Activated naive CD8-positive, alpha-beta T cell treated with anti-CD3 and anti-CD28 coated beads for 36 hours (primary cell): ENCODE results near the gene KRTAP10-12. TPM values are rescaled to one million over a fixed set of nuclear protein-coding genes. Genes with fewer than 3 reads are reported as not detected.

ENCODE experiments used
- DNase-seq: peaks from one replicate; pipeline ENCODE4 v3.0.0; 2021
- H3K27ac Mint-ChIP-seq: one replicate; pipeline ENCODE4 v1.8.0; 2022; ENCODE audit warnings: mild to moderate bottlenecking, moderate library complexity, mixed read lengths
- H3K27me3 Mint-ChIP-seq: one replicate; pipeline ENCODE4 v1.8.0; 2022; ENCODE audit warnings: mild to moderate bottlenecking, mixed read lengths
- H3K36me3 Mint-ChIP-seq: one replicate; pipeline ENCODE4 v1.8.0; 2021; ENCODE audit warnings: mild to moderate bottlenecking, mixed read lengths
- H3K4me1 Mint-ChIP-seq: one replicate; pipeline ENCODE4 v1.8.0; 2021; ENCODE audit warnings: mixed read lengths
- H3K4me3 Mint-ChIP-seq: one replicate; pipeline ENCODE4 v1.8.0; 2022; ENCODE audit warnings: mild to moderate bottlenecking, moderate library complexity, mixed read lengths
- H3K9me3 Mint-ChIP-seq: one replicate; pipeline ENCODE4 v1.8.0; 2022; ENCODE audit warnings: mixed read lengths
- total RNA-seq, 2 experiments: library from RNA; stranded (reverse); gene quantifications; one replicate each; pipeline ENCODE4 v1.2.3, GENCODE V29; 2021

Gene KRTAP10-12
- total RNA-seq, 2 experiments from 2014 or later: not detected

DNA sequence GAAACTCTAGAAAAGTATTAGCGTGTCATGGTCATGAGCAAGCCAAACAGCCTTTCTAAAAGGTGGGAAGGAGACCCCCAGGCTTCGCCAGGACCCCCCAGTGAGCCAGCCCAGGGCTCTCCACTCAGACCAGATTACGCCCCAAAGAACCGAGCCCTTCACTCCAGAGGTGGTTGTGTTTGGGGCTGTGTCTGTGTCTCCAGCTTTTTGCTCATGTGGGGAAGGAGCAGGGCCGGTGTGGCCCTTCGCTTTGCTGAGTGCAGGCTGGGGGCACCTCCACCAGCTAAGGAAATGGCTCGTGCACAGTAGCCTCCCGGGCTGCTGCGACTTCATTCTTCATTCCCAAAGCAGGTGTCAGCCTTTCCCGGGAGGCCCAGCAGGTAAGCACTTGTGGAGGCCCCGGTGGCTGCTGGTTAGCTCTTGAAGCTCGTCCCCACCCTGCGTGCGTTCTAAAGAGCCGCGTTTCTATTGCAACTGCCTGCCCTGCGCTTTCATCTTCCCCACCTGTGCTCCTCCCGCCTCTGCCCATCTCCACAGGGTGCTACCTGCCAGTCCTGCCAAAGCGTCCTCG lies 13.9 kb downstream of the KRTAP10-12 start:
- no peak for DNase-seq

DNA sequence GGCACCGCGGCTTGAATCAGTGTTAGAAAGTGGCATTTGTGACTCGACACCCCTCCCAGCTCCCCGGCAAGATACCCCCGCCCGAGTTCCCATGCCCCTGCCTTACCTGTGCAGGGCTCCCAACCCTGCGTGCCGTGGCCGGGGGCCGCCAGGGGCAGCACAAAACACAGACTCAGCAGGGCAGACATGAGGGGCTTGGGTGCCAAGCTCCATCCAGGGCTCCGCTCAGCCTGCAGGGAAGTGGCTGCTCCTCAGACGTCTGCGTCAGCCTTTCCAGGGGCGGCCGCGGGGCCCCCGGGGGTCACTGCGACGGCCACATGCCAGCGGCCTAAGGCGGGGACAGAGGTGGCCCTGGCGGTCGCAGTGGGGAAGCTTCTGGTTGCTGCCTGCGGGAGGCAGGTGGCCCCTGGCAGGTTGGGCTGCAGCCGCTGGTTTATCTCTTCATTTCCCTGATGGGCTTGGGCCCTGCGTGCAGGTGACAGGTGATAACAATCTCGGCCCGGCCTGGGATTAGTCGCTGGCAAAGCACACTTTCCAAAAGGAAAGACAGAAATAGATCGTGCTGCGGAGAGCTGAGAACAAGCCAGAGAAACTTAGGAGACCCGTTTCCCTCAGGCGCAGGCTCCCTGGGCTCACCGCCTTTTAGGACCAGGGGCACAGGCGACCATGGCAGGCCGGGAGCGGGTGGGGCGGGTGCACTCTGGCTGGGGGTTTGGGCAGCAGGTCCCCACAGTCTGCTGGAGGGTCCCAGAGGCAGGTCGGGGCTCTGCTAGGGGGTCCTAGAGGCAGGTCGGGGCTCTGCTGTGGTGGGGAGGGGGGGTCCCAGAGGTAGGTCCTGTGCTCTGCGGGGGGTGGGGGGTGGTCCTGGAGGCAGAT lies 14.6 kb downstream of the KRTAP10-12 start, which contains the start of gene TSPEAR:
Gene TSPEAR, minus strand, starts transcription at position 246 of the 876 bp plus-strand sequence. Its CDS starts 58 bp downstream, at position 188.
- peak within 1 kb of the TSS; percentile 10 for H3K4me3 Mint-ChIP-seq
- H3K27ac Mint-ChIP-seq: no peak within 1 kb of the TSS
- no peaks in the 10 kb centered on the region for H3K36me3 Mint-ChIP-seq
- peaks cover 26% of the 10 kb centered on the region for H3K4me1 Mint-ChIP-seq
- H3K27me3 Mint-ChIP-seq: peaks cover 82% of the 10 kb centered on the region
- DNase-seq: no peak
- peaks cover 6% of the 10 kb centered on the region for H3K9me3 Mint-ChIP-seq

More for the DNA sequence above, 13.9 kb downstream of the KRTAP10-12 start:
- peaks cover 8% of the 10 kb centered on the region for H3K9me3 Mint-ChIP-seq
- no peak overlapping the region for H3K27ac Mint-ChIP-seq
- peaks cover 90% of the 10 kb centered on the region for H3K27me3 Mint-ChIP-seq
- peak overlapping the region; percentile 10 for H3K4me3 Mint-ChIP-seq
- peaks cover 6% of the 10 kb centered on the region for H3K36me3 Mint-ChIP-seq
- H3K4me1 Mint-ChIP-seq: peaks cover 26% of the 10 kb centered on the region

DNA sequence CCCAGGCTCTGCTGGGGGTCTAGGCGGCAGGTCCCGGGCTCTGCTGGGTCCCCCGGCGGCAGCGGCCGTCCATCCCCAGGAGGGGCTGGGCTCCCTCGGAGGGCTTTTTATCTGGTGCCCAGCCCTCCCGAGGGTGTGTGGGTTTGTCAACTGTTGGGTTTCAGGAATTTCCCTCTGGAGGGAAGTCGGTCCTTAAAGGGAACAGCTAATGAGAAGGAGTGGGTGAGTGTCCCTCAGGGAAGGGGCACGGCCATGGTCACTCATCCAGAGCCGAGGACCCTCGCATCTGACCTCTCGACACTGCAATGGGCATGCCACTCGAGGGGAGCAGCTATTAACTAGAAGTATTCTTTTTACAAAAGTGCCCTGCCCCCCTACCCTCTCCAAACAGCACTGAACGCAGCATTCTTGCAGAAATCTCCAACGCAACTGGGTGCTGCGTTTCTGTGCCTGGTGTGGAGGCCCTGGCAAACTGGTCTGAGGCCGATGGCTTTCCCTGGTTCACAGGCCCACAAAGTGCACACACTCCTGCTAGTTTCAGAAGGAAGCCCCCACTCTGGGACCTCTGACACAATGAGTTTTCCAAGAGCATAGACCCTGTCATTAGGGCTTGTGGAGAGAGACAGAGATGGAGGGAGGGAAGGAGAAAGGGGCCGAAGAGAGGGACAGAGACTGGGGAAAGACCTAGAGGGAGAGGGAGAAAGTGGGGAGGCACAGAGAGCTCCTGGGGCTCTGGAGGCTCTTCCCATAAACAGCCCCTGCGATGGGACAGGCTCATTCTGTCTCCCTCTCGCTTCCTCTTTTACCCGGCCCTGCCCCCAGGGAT lies 15.4 kb downstream of the KRTAP10-12 start:
- no peak for DNase-seq
- H3K27me3 Mint-ChIP-seq: peaks cover 75% of the 10 kb centered on the region
- H3K9me3 Mint-ChIP-seq: peaks cover 6% of the 10 kb centered on the region
- no peak overlapping the region for H3K4me3 Mint-ChIP-seq
- H3K4me1 Mint-ChIP-seq: peaks cover 26% of the 10 kb centered on the region
- H3K27ac Mint-ChIP-seq: no peak overlapping the region
- no peaks in the 10 kb centered on the region for H3K36me3 Mint-ChIP-seq

DNA sequence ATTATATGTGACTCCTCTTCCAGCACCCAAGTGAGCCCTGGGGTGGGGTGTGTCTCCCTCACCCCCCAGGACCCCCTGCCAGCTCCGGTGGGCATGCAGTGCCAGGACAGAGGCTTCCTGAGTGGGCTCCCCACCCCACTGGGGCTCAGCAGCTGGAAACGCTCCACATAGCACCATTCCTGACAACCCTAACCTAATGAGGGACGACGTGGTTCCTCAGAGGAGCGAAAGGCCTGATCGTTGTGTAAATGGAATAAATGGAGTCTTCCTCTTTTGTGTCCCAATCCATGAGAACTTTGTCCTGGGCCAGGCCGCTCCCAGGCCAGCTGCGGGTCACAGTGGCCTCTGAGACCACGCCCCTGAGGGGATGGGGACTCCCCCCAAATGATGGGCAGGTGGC lies 16.2 kb downstream of the KRTAP10-12 start:
- H3K9me3 Mint-ChIP-seq: peaks cover 6% of the 10 kb centered on the region
- H3K27ac Mint-ChIP-seq: no peak overlapping the region
- peaks cover 25% of the 10 kb centered on the region for H3K4me1 Mint-ChIP-seq
- no peak for DNase-seq
- H3K27me3 Mint-ChIP-seq: peaks cover 68% of the 10 kb centered on the region
- H3K36me3 Mint-ChIP-seq: no peaks in the 10 kb centered on the region
- no peak overlapping the region for H3K4me3 Mint-ChIP-seq

DNA sequence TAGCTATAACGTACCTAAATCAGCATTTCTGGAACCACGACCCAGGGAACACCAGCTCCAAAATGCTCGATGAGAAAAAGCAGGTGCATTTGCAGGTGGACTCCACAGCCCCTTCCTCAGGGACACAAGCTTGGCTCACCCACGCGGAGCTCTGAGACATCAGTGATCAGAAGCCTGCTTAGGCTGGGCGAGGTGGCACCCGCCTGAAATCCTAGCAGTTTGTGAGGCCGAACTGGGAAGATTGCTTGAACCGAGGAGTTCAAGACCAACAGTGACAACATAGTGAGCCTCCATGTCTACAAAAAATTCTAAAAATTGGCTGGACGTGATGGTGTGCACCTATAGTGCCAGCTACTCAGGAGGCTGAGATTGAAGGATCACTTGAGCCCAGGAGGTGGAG lies 16.9 kb downstream of the KRTAP10-12 start:
- Mint-ChIP-seq H3K4me1 (peaks cover 25% of the 10 kb centered on the region), H3K9me3 (peaks cover 6% of the 10 kb centered on the region), H3K4me3 (no peak overlapping the region), H3K27me3 (peaks cover 61% of the 10 kb centered on the region), H3K27ac (no peak overlapping the region), H3K36me3 (no peaks in the 10 kb centered on the region)
- no peak for DNase-seq

DNA sequence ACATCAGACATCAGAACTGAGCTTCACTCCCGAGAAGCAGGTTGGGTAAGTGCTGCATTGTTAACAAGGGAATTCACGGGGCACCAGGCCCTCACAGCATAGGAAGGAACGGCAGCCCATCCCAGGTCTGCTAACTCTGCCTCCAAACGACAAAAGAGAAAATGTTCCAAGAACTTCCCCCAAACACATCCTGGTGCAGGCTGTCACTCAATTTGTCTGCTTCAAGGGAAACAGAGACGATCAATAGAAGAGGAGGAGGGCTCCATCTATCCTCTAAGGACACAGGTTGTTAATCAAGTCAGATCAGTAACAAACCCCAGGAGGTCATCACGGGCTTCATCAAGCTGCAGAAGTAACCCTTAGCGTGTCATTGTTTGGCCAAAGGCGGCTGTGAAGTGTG lies 17.9 kb downstream of the KRTAP10-12 start:
- no peak for DNase-seq
- Mint-ChIP-seq H3K9me3 (peaks cover 6% of the 10 kb centered on the region), H3K4me1 (peaks cover 15% of the 10 kb centered on the region), H3K36me3 (no peaks in the 10 kb centered on the region), H3K4me3 (no peak overlapping the region), H3K27ac (no peak overlapping the region), H3K27me3 (peaks cover 50% of the 10 kb centered on the region)

DNA sequence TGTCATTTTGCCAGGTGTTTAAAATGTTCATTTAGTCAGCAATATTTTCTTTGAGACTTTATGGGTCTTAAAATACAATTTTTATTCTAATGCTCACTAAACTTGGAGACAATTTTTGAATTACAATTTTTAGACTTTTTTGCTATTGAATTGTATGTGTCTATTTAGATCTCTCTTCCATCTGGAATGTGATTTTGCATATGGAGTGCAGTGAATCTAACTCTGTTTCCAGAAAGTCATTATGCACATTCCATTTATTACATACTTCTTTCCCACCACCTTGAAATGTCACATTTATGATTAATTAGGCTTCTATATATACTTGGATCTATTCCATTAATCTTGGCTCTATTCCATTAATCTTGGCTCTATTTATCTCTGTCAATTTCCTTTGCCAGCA lies 20.0 kb downstream of the KRTAP10-12 start:
- H3K36me3 Mint-ChIP-seq: no peaks in the 10 kb centered on the region
- peaks cover 6% of the 10 kb centered on the region for H3K9me3 Mint-ChIP-seq
- H3K27ac Mint-ChIP-seq: no peak overlapping the region
- no peak overlapping the region for H3K4me3 Mint-ChIP-seq
- H3K4me1 Mint-ChIP-seq: peaks cover 7% of the 10 kb centered on the region
- no peak for DNase-seq
- H3K27me3 Mint-ChIP-seq: peaks cover 35% of the 10 kb centered on the region

DNA sequence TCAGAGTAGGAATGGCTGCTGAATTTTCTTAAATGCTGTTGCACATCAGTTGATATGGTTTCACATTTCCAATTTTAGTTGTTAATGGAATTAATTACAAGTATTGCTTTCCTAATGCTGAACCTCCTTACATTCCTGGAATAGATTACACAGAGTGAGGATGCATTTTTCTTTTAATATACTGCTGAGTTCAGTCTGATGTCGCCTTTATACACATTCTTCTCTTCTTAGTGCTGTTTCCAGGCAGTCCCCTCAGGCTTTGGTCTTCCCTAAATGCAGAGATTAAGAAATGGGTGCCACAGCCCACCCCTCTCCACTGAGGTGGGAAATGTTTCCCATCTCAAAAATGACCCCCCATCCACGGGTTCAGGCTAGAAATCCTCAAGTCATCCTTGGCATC lies 21.1 kb downstream of the KRTAP10-12 start:
- H3K27me3 Mint-ChIP-seq: peaks cover 31% of the 10 kb centered on the region
- no peak for DNase-seq
- H3K27ac Mint-ChIP-seq: no peak overlapping the region
- H3K36me3 Mint-ChIP-seq: no peaks in the 10 kb centered on the region
- H3K4me1 Mint-ChIP-seq: peaks cover 8% of the 10 kb centered on the region
- H3K9me3 Mint-ChIP-seq: peaks cover 6% of the 10 kb centered on the region
- no peak overlapping the region for H3K4me3 Mint-ChIP-seq

DNA sequence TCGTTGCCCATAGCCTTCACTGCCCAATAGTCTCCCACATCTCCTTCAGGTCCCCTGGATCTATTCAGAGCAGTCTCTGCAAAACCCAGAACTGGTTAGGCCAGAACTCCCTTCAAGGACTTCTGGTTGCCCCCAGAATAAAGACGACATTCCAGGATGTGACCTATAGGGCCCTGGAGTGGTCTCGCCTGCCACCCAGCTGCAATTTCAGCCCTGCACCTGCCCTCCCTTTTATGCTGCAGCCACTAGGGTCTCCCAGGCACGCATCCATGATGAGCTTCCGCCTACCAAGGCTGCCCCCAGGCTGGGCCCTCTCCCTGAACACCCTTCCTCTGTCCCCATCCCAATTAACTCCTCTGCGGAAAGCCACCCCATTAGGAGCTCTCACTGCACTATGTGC lies 21.6 kb downstream of the KRTAP10-12 start:
- H3K4me3 Mint-ChIP-seq: no peak overlapping the region
- peaks cover 6% of the 10 kb centered on the region for H3K9me3 Mint-ChIP-seq
- H3K36me3 Mint-ChIP-seq: no peaks in the 10 kb centered on the region
- DNase-seq: no peak
- H3K27me3 Mint-ChIP-seq: peaks cover 30% of the 10 kb centered on the region
- no peak overlapping the region for H3K27ac Mint-ChIP-seq
- peaks cover 11% of the 10 kb centered on the region for H3K4me1 Mint-ChIP-seq

DNA sequence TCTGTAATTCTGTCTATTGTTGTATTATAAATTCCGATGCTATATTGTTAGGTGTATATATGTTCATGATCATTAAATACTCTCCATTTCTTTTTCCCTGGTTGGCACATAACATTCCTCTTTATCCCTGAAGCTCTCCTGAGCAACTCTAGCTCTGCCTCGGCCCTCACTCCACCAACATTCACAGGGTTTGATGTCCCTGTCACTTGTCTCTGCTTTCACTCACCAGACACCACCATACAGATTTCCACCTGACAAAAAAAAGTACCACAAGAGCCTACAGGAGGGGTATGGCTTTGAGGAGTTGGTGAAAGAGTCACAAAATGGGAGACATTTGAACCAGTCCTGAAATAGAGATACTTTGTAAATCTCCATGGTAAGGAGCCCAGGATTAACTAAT lies 23.2 kb downstream of the KRTAP10-12 start:
- H3K27me3 Mint-ChIP-seq: peaks cover 25% of the 10 kb centered on the region

DNA sequence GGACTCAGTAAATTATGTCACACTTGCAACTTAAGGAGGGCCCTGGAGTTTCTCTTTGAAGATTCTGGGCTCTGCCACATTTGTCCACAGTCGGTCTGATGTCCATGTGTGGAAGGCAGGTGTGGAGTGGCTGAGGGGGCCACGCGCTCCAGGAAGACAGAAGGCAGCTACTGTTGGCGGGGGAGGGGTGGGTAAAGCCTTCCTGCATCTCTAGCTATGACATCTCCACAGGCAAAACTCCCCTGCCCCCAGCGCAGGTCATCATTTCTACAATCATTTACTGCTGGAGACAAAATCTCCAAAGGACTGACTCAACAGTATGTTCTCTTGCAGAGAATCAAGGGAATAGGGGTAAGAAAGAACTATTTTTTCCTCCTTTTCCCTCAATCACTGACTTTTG lies 25.8 kb downstream of the KRTAP10-12 start:
- no peaks in the 10 kb centered on the region for H3K9me3 Mint-ChIP-seq
- no peak overlapping the region for H3K27ac Mint-ChIP-seq
- no peaks in the 10 kb centered on the region for H3K36me3 Mint-ChIP-seq
- H3K4me1 Mint-ChIP-seq: peaks cover 10% of the 10 kb centered on the region
- H3K27me3 Mint-ChIP-seq: peaks cover 31% of the 10 kb centered on the region
- DNase-seq: no peak
- H3K4me3 Mint-ChIP-seq: no peak overlapping the region

More for the DNA sequence above, 23.2 kb downstream of the KRTAP10-12 start:
- Mint-ChIP-seq H3K9me3 (peaks cover 6% of the 10 kb centered on the region), H3K36me3 (no peaks in the 10 kb centered on the region), H3K4me3 (no peak overlapping the region), H3K27ac (no peak overlapping the region), H3K4me1 (peaks cover 10% of the 10 kb centered on the region)
- no peak for DNase-seq

DNA sequence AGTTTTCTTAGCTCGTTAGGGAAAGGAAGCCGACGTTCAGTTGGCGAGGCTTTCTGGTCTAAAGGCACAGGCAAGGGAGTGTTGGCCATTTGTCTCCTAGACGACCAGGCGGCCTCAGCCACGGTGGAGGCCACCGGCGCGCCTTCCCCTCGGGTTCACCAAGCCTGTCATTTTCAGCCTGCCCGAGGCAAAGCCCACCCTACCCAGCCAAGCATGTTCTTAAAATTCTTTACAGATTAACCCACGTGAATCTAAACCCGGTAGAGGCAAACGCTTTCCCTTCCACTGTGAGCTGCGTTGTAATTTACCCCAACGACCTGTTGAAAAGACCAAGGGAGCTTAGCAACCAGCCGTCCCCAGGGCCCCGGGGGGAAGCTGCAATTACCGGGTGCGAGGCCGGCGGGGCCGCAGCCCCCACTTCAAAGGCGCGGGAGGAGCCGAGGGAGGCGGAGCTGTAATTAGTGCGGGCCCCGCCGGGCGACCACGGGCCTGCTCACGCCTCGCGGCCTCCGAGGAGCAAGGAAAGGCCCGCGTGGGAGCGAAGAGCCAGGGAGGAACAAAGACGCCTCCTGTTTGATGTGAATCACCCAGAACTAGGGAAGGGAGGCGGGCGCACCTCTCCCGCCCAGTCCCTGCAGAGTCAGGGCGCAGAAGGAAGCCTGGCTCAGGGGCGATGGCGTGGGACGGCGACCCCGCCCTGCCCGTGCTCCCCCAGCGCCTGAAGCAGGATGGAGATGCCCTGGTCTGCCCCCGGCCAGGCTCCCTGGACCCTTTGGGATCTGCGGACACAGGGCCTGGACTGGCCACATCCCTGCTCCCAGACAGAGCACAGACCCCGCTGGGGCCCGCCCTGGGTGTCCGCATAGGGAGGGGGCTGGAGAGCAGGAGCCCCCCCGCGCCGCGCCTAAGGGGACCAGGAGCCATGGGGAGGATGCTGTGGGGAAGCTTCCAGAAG lies 26.5 kb downstream of the KRTAP10-12 start:
- H3K4me3 Mint-ChIP-seq: peak overlapping the region; percentile 48
- peaks cover 36% of the 10 kb centered on the region for H3K27me3 Mint-ChIP-seq
- peak; percentile 33 for DNase-seq

DNA sequence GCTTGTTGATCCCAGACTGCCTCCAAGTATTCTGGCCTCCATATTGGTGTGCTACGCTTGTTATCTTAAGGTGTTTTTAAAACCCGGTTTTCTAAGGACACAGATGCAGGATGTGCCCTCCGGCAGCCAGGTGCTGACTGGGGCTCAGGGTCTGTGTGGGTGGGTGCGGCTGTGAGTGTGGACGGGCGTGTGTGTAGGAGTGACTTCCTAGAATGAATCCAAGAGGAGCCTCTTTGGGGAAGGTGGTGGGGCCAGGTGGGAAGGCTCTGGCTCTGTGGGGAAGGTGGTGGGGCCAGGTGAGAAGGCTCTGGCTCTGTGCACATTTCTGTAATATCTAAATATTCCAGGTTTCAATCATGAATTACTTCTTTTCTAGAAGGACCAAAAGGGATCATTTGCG lies 27.2 kb downstream of the KRTAP10-12 start:
- Mint-ChIP-seq H3K4me3 (no peak overlapping the region), H3K27ac (no peak overlapping the region), H3K9me3 (no peaks in the 10 kb centered on the region), H3K36me3 (no peaks in the 10 kb centered on the region), H3K4me1 (peaks cover 10% of the 10 kb centered on the region), H3K27me3 (peaks cover 36% of the 10 kb centered on the region)
- DNase-seq: no peak

More for the DNA sequence above, 26.5 kb downstream of the KRTAP10-12 start:
- peaks cover 10% of the 10 kb centered on the region for H3K4me1 Mint-ChIP-seq
- no peak overlapping the region for H3K27ac Mint-ChIP-seq
- no peaks in the 10 kb centered on the region for H3K36me3 Mint-ChIP-seq
- H3K9me3 Mint-ChIP-seq: no peaks in the 10 kb centered on the region

DNA sequence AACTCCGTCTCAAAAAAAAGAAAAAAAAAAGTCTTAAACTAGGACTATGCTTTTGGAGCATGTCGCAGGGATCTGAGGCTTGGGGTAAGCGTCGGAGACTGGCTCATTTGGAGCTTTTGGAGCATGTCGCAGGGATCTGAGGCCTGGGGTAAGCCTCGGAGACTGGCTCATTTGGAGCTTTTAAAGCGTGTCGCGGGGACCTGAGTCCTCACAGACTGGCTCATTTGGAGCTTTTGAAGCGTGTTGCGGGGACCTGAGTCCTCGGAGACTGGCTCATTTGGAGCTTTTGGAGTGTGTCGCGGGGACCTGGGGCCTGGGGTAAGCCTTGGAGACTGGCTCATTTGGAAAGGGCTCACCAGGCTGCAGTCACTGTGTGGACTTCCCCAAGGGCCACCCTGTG lies 28.0 kb downstream of the KRTAP10-12 start:
- no peaks in the 10 kb centered on the region for H3K36me3 Mint-ChIP-seq
- DNase-seq: no peak
- H3K4me1 Mint-ChIP-seq: peaks cover 10% of the 10 kb centered on the region
- H3K27me3 Mint-ChIP-seq: peaks cover 36% of the 10 kb centered on the region
- no peak overlapping the region for H3K27ac Mint-ChIP-seq
- H3K9me3 Mint-ChIP-seq: no peaks in the 10 kb centered on the region
- no peak overlapping the region for H3K4me3 Mint-ChIP-seq
